CD4-positive, CD25-positive, alpha-beta regulatory T cell (primary cell): Measurements from ENCODE around the gene SEMA4D. TPM values are rescaled to one million over a fixed set of nuclear protein-coding genes. Genes with fewer than 3 reads are reported as not detected.

ENCODE experiments used
- ATAC-seq, 2 donors: fragments of 150-1000 bp; cut with Tn5 transposase; one replicate each; pipeline ENCODE4 v1.10.0; 2021; ENCODE audit warnings: low read depth in 2 of 2, moderate number of reproducible peaks in 2 of 2, moderate library complexity in 1 of 2
- DNase-seq, 3 donors: peaks; one replicate each; pipeline versions ENCODE4 v3.0.0 to v3.0.0-alpha.2; 2012 to 2022; ENCODE audit warnings: mixed read lengths in 1 of 3
- H3K27ac ChIP-seq: one replicate; pipeline ENCODE4 v1.7.0; 2013; ENCODE audit warnings: mild to moderate bottlenecking, low read length; ENCODE audit not compliant: insufficient read depth, poor library complexity, severe bottlenecking
- H3K27me3 ChIP-seq: one replicate; pipeline ENCODE4 v1.7.0; 2013; ENCODE audit warnings: low read length; ENCODE audit not compliant: control insufficient read depth, insufficient read depth
- H3K36me3 ChIP-seq: one replicate; pipeline ENCODE4 v1.7.0; 2013; ENCODE audit warnings: mild to moderate bottlenecking, low read length, moderate library complexity; ENCODE audit not compliant: control insufficient read depth, insufficient read depth
- H3K4me1 ChIP-seq: 2 replicates; pipeline ENCODE4 v1.7.0; 2013; ENCODE audit warnings: mild to moderate bottlenecking, low read length; ENCODE audit not compliant: insufficient read depth, control insufficient read depth, poor library complexity, severe bottlenecking
- H3K4me3 ChIP-seq: one replicate; pipeline ENCODE4 v1.7.0; 2013; ENCODE audit warnings: low read depth, mild to moderate bottlenecking, low read length, moderate library complexity
- H3K9me3 ChIP-seq, 2 experiments: 1 replicate in 1 of 2; 2 replicates in 1 of 2; pipeline ENCODE4 v1.7.0; 2013; ENCODE audit warnings: low read length in 2 of 2, mild to moderate bottlenecking in 1 of 2, moderate library complexity in 1 of 2; ENCODE audit not compliant: control insufficient read depth in 2 of 2
- H3K27ac Mint-ChIP-seq, 3 donors: one replicate each; pipeline ENCODE4 v1.8.0; 2020 to 2022; ENCODE audit warnings: mild to moderate bottlenecking in 3 of 3, mixed read lengths in 3 of 3, moderate library complexity in 2 of 3
- H3K27me3 Mint-ChIP-seq: one replicate; pipeline ENCODE4 v1.8.0; 2022; ENCODE audit warnings: mild to moderate bottlenecking, mixed read lengths
- H3K36me3 Mint-ChIP-seq: one replicate; pipeline ENCODE4 v1.8.0; 2020; ENCODE audit warnings: mixed read lengths
- H3K4me1 Mint-ChIP-seq, 4 donors: one replicate each; pipeline ENCODE4 v1.8.0; 2020 to 2022; ENCODE audit warnings: mixed read lengths in 4 of 4, mild to moderate bottlenecking in 1 of 4
- H3K4me3 Mint-ChIP-seq, 4 donors: one replicate each; pipeline ENCODE4 v1.8.0; 2020 to 2022; ENCODE audit warnings: mild to moderate bottlenecking in 4 of 4, mixed read lengths in 4 of 4, moderate library complexity in 3 of 4
- H3K9me3 Mint-ChIP-seq, 7 donors: one replicate each; pipeline ENCODE4 v1.8.0; 2020 to 2022; ENCODE audit warnings: mixed read lengths in 7 of 7, mild to moderate bottlenecking in 3 of 7, moderate library complexity in 2 of 7
- polyA plus RNA-seq, 4 donors: library from polyadenylated mRNA; unstranded; fragments of 300-500 nt; fragmentation: Illumina TruSeq; gene quantifications; one replicate each; pipeline ENCODE4 v1.2.3, GENCODE V29; 2021
- total RNA-seq: library from RNA; stranded (reverse); gene quantifications from one replicate; pipeline ENCODE4 v1.2.3, GENCODE V29; 2022

Gene SEMA4D
- total and polyA plus RNA-seq, 5 donors from 2014 or later, result 67.5 to 480 (median 90.5) TPM

- Mint-ChIP-seq H3K27me3 (no peaks in the 10 kb centered on the region), H3K9me3 (no peaks in the 10 kb centered on the region), H3K36me3 (peaks cover 28% of the 10 kb centered on the region), H3K27ac (peak overlapping the region; percentile 82 to 98 (median 94)), H3K4me1 (peaks cover 28 to 91% (median 67%) of the 10 kb centered on the region in 4 donors), H3K4me3 (peak overlapping the region; percentile 94 to 100 (median 97))
- Histone ChIP-seq H3K4me3 (peak overlapping the region; percentile 92), H3K27ac (peak overlapping the region; percentile 72), H3K4me1 (peaks cover 88% of the 10 kb centered on the region), H3K27me3 (no peaks in the 10 kb centered on the region), H3K36me3 (no peaks in the 10 kb centered on the region), H3K9me3 (no peaks in the 10 kb centered on the region)
- no peak for ATAC-seq
- no peak for DNase-seq
Measured at GRCh38 chr9:89493671-89494070, 4.2 kb downstream of the SEMA4D start.

GRCh38 chr9:89493181-89493580 is 4.7 kb downstream of the SEMA4D start:
- DNase-seq (no peak), ATAC-seq (no peak)
- Histone ChIP-seq H3K4me1 (peaks cover 83% of the 10 kb centered on the region), H3K36me3 (no peaks in the 10 kb centered on the region), H3K27me3 (no peaks in the 10 kb centered on the region), H3K4me3 (peak overlapping the region; percentile 92), H3K9me3 (no peaks in the 10 kb centered on the region), H3K27ac (peak overlapping the region; percentile 72)
- peak overlapping the region; percentile 94 to 100 (median 97) for H3K4me3 Mint-ChIP-seq
- no peaks in the 10 kb centered on the region for H3K9me3 Mint-ChIP-seq
- H3K27me3 Mint-ChIP-seq, result no peaks in the 10 kb centered on the region
- H3K4me1 Mint-ChIP-seq, result peaks cover 30 to 91% (median 66%) of the 10 kb centered on the region in 4 donors
- H3K27ac Mint-ChIP-seq, result peak overlapping the region; percentile 92 to 98 (median 94)
- peaks cover 30% of the 10 kb centered on the region for H3K36me3 Mint-ChIP-seq

- Mint-ChIP-seq H3K4me3 (peak overlapping the region; percentile 87 to 100 (median 94)), H3K27me3 (no peaks in the 10 kb centered on the region), H3K4me1 (peaks cover 36 to 95% (median 71%) of the 10 kb centered on the region in 4 donors), H3K9me3 (no peaks in the 10 kb centered on the region), H3K36me3 (peaks cover 33% of the 10 kb centered on the region), H3K27ac (peak overlapping the region; percentile 92 to 98 (median 94))
- H3K9me3 ChIP-seq, result no peaks in the 10 kb centered on the region
- no peaks in the 10 kb centered on the region for H3K36me3 ChIP-seq
- peaks cover 87% of the 10 kb centered on the region for H3K4me1 ChIP-seq
- ATAC-seq (no peak), DNase-seq (no peak)
- H3K27me3 ChIP-seq, result no peaks in the 10 kb centered on the region
- H3K27ac ChIP-seq, result peak overlapping the region; percentile 82
- H3K4me3 ChIP-seq, result peak overlapping the region; percentile 92
Measured at GRCh38 chr9:89492586-89492985, 5.3 kb downstream of the SEMA4D start.

GRCh38 chr9:89491694-89492093 is 6.2 kb downstream of the SEMA4D start:
- Mint-ChIP-seq H3K4me3 (peak overlapping the region; percentile 59 to 100 (median 94)), H3K9me3 (no peaks in the 10 kb centered on the region), H3K4me1 (peaks cover 41 to 99% (median 76%) of the 10 kb centered on the region in 4 donors), H3K36me3 (peaks cover 29% of the 10 kb centered on the region), H3K27ac (peak overlapping the region; percentile 92 to 98 (median 94)), H3K27me3 (no peaks in the 10 kb centered on the region)
- Histone ChIP-seq H3K36me3 (no peaks in the 10 kb centered on the region), H3K27me3 (no peaks in the 10 kb centered on the region), H3K9me3 (no peaks in the 10 kb centered on the region), H3K27ac (peak overlapping the region; percentile 82), H3K4me3 (peak overlapping the region; percentile 53), H3K4me1 (peaks cover 92% of the 10 kb centered on the region)
- peak in 1 of 2 donors; percentile 40 for ATAC-seq
- no peak for DNase-seq

DNA sequence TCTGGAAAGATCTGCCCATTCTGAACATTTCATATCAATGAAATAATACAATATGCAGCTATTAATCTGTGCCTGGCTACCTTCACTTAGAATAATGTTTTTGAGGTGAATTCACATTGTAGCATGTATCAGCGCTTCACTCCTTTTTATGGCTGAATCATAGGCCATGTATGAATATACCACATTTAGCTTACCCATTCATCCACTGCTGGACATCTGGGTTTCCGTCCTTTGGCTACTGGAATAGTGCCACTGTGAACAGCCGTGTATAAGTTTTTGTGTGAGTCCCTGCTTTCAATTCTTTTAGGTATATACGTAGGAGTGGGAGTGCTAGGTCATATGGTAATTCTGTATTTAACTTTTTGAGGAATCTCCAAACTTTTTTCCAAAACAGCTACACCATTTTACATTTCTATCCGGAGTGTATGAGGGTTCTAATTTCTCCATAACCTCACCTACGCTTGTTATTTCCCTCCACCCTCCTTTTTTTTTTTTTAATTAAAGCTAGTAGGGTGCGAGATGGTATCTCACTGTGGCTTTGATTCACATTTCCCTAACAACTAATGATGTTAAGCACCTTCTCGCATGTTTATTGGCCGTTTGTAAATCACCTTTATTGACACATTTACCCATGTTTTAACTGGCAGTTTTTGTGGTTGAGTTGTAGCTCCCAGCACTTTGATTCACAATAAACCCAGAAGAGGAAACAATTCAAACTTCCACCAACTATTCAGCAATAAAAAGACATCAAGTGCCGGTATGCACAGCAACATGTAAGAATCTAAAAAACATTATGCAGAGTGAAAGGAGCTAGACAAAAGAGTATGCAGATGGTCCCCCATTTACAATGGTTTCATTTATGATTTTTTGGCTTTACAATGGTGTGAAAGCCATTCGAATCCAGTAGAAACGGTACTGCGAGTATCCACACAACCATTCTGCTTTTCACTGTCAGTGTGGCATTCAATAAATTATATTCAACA is 8.1 kb downstream of the SEMA4D start:
- peak; percentile 86 to 89 for ATAC-seq
- Histone ChIP-seq H3K4me3 (peak overlapping the region; percentile 71), H3K9me3 (no peaks in the 10 kb centered on the region), H3K27me3 (no peaks in the 10 kb centered on the region), H3K36me3 (peaks cover 3% of the 10 kb centered on the region), H3K4me1 (peaks cover 92% of the 10 kb centered on the region), H3K27ac (peak overlapping the region; percentile 82)
- peaks cover 53 to 98% (median 87%) of the 10 kb centered on the region in 4 donors for H3K4me1 Mint-ChIP-seq
- no peaks in the 10 kb centered on the region for H3K27me3 Mint-ChIP-seq
- no peaks in the 10 kb centered on the region for H3K9me3 Mint-ChIP-seq
- peaks cover 32% of the 10 kb centered on the region for H3K36me3 Mint-ChIP-seq
- DNase-seq, result peak in 2 of 3 donors; percentile 83 to 90
- peak overlapping the region; percentile 83 to 95 (median 90) for H3K27ac Mint-ChIP-seq
- peak overlapping the region; percentile 78 to 100 (median 94) for H3K4me3 Mint-ChIP-seq

- Histone ChIP-seq H3K4me3 (peak overlapping the region; percentile 71), H3K4me1 (peaks cover 90% of the 10 kb centered on the region), H3K27ac (peak overlapping the region; percentile 82), H3K9me3 (no peaks in the 10 kb centered on the region), H3K36me3 (peaks cover 3% of the 10 kb centered on the region), H3K27me3 (no peaks in the 10 kb centered on the region)
- H3K27ac Mint-ChIP-seq, result peak overlapping the region; percentile 83 to 95 (median 90)
- H3K9me3 Mint-ChIP-seq, result peaks cover 0 to 1% (median 0%) of the 10 kb centered on the region in 7 donors
- no peak for ATAC-seq
- peaks cover 48 to 98% (median 87%) of the 10 kb centered on the region in 4 donors for H3K4me1 Mint-ChIP-seq
- no peak for DNase-seq
- no peaks in the 10 kb centered on the region for H3K27me3 Mint-ChIP-seq
- H3K36me3 Mint-ChIP-seq, result peaks cover 34% of the 10 kb centered on the region
- peak overlapping the region; percentile 51 to 94 (median 70) for H3K4me3 Mint-ChIP-seq
Measured at GRCh38 chr9:89488936-89489335, 9.0 kb downstream of the SEMA4D start.

DNA sequence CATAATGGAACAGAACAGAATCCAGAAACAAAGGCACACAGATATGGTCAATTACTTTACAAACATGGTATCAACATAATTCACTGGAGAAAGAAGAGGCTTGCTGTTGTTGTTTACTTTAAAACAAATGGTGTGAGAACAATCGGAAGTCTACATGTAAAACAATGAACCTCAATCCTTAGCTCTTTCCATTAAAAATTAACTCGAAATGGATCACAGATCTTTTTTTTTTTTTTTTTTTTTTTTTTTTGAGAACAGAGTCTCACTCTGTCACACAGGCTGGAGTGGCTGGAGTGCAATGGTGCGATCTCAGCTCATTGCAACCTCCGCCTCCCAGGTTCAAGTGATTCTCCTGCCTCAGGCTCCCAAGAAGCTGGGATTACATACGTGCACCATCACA is 9.8 kb downstream of the SEMA4D start:
- H3K9me3 ChIP-seq, result no peaks in the 10 kb centered on the region
- H3K27me3 ChIP-seq, result no peaks in the 10 kb centered on the region
- ATAC-seq (no peak), DNase-seq (no peak)
- Mint-ChIP-seq H3K4me1 (peaks cover 43 to 98% (median 85%) of the 10 kb centered on the region in 4 donors), H3K36me3 (peaks cover 34% of the 10 kb centered on the region), H3K9me3 (peaks cover 0 to 1% (median 0%) of the 10 kb centered on the region in 7 donors), H3K27me3 (no peaks in the 10 kb centered on the region), H3K27ac (peak overlapping the region; percentile 83 to 91 (median 86)), H3K4me3 (peak overlapping the region; percentile 60 to 71 (median 66))
- peaks cover 3% of the 10 kb centered on the region for H3K36me3 ChIP-seq
- peaks cover 90% of the 10 kb centered on the region for H3K4me1 ChIP-seq
- peak overlapping the region; percentile 82 for H3K27ac ChIP-seq
- H3K4me3 ChIP-seq, result peak overlapping the region; percentile 56
